ENCODE results near the gene RHBDL3.
"Not testable (repeated sequence)": the region's sequence is repeated elsewhere in the genome, so short reads cannot be mapped to it uniquely, and the experiment has no call there.

RHBDL3 gene

DNA sequence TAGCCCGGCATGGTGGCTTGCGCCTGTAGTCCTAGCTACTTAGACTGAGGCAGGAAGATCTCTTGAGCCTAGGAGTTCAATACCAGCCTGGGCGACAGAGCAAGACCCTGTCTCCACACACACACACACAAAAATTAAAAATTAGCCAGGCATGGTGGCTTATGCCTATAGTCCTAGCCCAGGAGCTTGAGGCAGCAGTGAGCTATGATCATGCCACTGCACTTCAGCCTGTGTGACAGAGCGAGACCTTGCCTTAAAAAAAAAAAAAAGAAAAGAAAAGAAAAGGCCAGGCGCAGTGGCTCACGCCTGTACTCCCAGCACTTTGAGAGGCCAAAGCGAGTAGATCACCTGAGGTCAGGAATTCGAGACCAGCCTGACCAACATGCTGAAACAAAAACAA lies 52.4 kb downstream of the RHBDL3 start:
- DNase-seq (ENCODE audit: low read depth): no peak
- no peak overlapping the region for H3K4me3 ChIP-seq (ENCODE audit: low read depth, low read length)

DNA sequence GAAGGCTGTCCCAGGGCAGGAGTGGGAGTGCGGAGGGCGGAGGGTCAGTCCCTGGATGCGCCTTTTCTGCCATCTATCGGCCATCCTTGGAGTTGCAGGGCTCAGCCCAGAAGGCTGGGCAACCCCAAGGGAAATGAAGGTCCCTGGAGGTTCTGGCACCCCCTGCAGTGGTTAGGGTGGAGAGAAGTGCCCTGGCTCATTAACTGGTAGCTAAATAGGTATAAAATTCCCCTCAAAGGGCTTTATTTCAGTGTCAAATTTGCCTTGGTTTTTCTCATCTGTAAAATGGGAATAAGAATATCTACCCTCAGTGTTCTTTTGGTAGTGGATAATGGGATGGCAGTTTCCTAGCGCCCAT lies 53.9 kb downstream of the RHBDL3 start:
- H3K4me3 ChIP-seq (ENCODE audit: low read depth, low read length): no peak overlapping the region
- no peak for DNase-seq (ENCODE audit: low read depth)

DNA sequence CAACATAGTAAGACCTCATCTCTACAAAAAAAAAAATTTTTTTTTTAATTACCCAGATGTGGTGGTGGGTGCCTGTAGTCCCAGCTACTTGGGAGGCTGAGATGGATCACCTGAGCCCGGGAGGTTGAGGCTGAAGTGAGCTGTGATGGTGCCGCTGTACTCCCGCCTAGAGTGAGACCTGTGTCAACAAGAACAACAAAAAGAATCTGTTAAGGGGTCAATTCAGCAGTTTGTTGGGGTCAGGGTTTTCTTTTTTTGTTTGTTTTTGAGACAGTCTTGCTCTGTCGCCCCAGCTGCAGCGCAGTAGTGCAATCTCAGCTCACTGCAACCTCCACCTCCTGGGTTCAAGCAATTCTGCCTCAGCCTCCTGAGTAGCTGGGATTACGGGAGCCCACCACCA lies 54.4 kb downstream of the RHBDL3 start:
- DNase-seq (ENCODE audit: low read depth): not testable (repeated sequence)

DNA sequence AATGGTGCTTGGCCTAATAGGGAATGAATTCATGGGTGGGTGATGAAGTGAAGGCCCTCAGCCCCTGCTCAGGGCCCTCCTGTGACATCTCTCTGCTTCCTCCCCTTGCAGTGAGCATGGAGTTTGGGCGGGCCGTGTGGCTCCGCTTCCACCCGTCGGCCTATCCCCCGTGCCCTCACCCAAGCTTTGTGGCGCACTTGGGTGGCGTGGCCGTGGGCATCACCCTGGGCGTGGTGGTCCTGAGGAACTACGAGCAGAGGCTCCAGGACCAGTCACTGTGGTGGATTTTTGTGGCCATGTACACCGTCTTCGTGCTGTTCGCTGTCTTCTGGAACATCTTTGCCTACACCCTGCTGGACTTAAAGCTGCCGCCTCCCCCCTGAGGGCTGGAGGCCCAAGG lies 55.2 kb downstream of the RHBDL3 start:
- H3K4me3 ChIP-seq (ENCODE audit: low read depth, low read length): no peak overlapping the region
- DNase-seq (ENCODE audit: low read depth): no peak

More for the DNA sequence above, 54.4 kb downstream of the RHBDL3 start:
- not testable (repeated sequence) for H3K4me3 ChIP-seq (ENCODE audit: low read depth, low read length)

DNA sequence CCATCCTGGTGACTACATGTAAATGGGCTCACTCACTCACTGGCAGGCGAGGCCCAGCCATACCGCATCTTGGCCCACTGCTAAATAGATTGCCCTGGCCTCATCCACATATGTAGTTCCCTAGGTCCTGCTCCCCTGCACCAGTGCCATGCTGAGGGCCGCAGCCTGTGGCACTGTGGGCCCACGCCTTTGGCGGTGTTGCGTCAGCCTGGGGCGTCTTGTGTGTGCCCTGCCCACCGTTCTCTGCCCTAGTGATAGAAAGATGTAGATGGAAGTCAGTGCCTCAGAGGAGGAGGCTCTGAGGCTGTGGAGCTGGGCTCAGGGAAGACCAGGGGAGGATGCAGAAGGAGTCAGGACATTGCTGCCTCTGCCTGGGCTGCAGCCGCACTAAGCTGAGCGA lies 57.4 kb downstream of the RHBDL3 start:
- H3K4me3 ChIP-seq (ENCODE audit: low read depth, low read length): no peak overlapping the region
- DNase-seq (ENCODE audit: low read depth): no peak

DNA sequence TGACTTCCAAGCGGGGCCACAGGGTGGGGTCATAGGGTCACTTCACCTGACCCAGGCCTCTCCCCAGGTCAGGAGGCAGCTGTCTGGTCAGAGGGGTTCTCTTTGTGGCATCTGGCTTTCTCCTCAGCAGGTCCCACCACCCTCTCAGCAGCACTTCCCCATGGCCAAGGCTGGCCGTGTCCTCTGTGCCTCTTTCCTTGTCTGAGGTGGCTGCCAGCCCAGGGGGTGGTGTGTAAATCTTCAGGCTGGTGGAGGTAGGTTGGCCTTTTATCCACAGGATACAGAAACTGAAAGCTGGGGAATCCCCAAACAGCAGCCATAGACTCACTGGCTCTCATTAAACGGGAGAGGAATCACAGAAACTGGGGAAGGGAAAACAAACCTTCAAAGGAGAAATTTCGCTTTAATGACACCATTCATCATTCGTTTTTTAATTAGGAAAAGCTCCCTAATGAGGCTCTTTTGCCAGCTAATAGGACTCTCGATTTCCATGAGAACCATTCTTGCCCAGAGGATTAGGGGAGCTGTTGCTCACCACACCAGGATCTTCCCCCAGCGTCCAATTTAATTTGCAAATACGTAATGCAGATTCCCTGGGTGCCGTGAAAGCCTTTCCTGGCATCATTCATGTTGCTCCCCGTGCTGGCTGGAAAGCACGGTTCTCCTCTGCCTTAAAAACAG lies 58.3 kb downstream of the RHBDL3 start:
- no peak for DNase-seq (ENCODE audit: low read depth)
- no peak overlapping the region for H3K4me3 ChIP-seq (ENCODE audit: low read depth, low read length)

DNA sequence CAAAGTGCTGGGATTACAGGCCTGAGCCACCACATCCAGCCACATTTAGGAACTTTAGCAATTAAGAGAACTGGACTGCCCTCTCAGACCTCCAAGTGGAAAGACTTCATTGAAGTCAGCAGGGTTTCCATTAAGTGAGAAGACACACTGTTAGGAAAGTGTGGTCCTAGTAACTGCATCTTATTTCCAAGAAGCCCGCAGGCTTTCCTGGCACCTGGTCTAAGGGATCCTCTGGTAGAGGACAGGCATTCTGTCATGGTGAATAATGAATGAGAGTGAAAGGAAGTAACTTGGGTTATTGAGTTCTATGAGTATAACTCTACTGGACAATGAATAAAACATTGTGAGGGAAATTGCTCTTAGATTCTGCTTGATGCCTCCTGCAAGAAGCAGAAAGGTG lies 62.3 kb downstream of the RHBDL3 start:
- DNase-seq (ENCODE audit: low read depth): no peak
- no peak overlapping the region for H3K4me3 ChIP-seq (ENCODE audit: low read depth, low read length)

DNA sequence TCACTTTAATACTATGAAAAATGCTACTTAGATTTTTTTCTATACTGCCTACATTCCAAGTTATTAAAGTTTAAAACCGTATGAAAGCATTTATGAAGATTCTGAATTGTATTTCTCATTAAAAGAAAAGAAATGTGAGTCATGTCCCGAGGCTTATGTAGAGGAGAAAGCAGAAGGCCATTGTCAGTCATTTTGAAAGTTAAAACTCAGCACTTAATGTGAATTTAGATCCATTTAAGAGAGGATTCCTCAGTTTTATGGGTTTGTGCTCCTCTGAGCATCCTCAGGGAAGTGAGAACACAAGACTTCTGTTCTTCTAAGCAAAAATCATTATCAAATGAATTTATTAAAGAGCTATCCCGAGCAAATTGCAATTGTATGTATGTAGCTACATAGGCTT lies 64.5 kb downstream of the RHBDL3 start:
- no peak overlapping the region for H3K4me3 ChIP-seq (ENCODE audit: low read depth, low read length)
- no peak for DNase-seq (ENCODE audit: low read depth)

DNA sequence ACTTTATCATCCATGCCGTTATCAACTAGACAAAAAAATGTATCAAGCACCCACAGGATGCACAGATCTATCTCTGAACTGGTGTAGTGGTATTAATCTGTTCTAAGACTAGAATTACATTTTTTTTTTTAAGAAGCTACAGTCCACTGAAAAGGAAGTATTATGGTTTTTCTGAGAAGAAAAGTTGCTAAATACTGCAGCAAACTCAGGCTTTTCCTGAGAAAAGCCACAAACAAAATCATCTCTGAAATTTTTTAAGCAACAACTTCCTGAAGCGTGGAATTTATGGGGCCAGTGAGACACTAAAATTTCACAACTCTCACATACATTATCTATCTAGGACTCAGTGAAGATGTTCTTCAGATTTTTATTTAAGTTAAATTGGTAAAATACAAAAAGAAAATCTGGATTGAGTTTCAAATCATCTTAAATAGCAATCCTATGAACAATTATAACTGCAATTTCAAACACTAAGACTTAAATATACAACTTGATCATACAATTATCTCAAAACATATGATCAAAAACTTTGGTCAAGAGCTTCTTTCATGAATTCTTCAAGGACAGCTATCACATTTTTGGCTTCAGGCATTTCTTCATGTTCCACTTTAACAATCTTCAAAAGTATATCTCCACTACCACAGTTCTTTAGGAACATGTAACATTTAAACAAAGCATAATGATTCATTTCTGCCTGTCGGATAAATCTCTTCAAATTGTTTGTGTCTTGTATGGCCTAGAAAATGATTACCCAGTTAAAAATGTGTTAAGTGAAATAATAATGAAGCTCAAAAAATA lies 65.8 kb downstream of the RHBDL3 start:
- no peak overlapping the region for H3K4me3 ChIP-seq (ENCODE audit: low read depth, low read length)

DNA sequence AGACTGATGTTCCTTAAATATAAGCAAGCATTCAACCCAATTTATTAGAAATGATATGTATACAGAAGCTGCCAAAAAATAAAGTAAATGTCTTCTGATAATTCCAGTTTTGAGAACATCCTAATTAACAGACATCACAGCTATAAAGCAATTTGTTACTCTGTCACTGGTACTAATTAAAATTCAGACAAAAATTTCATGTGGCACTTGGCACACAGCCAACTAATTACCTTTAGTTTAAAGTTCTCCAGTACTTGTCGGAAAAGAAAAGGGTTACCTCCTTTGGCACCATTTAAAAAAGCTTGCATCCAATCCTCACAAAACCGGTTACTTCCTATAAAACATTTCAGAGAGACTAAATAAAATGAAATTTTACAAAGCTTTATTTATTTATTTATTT lies 67.6 kb downstream of the RHBDL3 start:
- H3K4me3 ChIP-seq (ENCODE audit: low read depth, low read length): no peak overlapping the region
- DNase-seq (ENCODE audit: low read depth): no peak

More for the DNA sequence above, 65.8 kb downstream of the RHBDL3 start:
- no peak for DNase-seq (ENCODE audit: low read depth)

DNA sequence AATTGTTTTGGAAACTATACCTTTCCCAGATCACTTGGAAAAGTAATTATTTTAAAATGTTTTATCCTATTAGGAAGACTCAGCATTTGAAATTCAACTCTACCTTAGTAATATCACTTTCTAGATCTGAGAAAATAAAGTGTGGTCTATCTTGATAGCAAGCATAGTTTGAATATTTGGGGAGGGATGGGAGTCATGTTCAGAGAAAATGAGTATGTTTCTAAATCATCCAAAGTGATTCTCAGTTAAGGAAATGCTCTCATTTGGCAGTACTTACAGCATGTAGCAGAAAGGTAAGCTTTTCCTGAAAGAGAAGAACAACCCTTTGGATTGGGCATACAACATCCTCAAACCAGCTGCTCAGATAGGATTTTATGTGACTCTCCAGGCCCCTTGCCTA lies 69.4 kb downstream of the RHBDL3 start:
- DNase-seq (ENCODE audit: low read depth): no peak
- H3K4me3 ChIP-seq (ENCODE audit: low read depth, low read length): no peak overlapping the region

DNA sequence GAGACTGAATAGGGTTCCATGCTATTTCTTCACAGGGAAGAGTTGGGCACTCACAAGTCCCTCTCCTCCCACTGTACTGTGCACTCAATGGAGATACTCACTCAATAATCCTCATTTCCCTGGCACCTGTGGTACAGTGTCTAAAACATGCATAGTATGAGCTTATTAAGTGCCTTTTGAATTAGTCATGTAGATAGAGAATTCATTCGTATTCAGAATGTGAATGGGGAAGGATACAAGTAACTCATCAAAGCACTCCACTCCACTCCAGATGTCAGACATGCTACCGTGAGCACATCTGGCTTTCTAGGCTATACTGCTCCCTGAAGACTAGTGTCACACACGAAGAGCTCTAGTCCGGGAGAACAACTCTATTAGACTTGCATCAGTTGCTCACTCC lies 70.1 kb downstream of the RHBDL3 start:
- no peak overlapping the region for H3K4me3 ChIP-seq (ENCODE audit: low read depth, low read length)
- DNase-seq (ENCODE audit: low read depth): peak; percentile 53

DNA sequence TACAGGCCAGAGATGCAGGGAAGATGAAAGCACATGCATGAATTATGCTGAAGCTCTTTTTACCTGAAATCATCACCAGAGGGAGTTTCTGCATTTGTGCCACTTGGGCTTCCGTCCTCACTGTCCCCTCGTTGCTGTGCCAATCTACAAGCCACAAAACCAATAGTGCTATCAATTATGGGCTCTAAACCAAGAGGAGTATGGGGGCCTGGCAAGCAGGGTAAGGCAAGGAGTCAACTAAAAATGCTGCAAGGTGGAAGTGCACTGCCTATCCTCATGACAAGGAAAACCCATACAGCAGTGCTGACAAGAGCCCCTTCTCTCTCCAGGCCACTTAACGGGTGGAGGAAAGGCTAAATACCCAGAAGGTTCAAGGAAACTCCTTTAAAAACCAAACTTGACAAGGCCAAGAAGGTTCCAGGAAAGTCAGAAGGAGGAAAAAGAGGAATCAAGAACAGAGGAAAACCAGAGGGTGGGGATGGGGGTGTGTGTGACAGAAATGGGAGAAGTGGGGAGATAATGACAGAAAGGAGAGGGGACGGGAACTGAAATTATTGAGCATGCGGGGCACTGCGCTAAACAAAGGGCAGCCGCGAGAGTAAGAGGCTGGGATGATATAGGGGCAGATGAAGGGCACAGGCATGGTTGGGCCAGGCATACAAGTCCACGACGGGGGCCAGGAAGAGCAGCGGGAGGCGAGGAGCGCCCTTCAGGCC lies 75.7 kb downstream of the RHBDL3 start:
- DNase-seq (ENCODE audit: low read depth): no peak
- H3K4me3 ChIP-seq (ENCODE audit: low read depth, low read length): peak overlapping the region; percentile 63

DNA sequence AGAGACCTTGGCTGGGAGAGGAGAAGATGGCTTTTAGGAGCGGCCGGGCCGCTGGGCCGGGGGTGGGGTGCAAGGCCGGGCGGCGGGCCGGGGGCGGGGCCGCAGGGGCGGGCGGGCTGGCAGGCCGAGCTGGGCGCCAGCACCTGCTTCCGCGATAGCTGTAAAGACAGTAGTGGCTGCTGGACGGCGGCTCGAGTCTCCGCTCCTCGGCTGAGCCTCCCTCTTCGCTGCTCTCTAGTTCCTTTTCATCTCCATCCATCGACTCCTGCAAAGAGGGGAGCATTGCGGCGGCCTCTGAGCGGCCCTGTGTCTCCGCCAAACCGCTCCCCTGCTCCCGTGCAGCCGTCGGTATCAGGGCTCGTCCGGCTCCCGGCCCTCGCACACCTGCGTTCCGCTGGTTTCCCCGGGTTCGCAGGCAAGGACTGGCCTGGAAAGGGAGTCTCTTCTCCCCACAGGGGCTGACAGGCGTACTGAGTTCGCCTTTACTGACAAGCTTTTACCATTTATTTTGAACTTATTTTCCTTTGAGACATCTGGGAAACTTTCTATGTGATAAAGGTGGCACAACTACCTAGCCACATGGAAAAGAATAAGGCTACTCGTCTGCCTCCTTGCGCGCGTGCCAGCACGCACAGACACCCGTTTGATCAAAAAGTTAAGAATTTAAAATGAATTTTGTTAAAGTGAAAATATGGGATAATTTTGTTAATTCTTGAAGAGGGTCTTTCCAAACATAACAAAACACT lies 76.4 kb downstream of the RHBDL3 start, which contains the start of gene C17orf75:
Gene C17orf75 (minus strand): TSS at position 317 of the 746 bp plus-strand sequence. CDS start 34 bp downstream, at position 283.
- no peak for DNase-seq (ENCODE audit: low read depth)
- peak within 1 kb of the TSS; percentile 63 for H3K4me3 ChIP-seq (ENCODE audit: low read depth, low read length)

DNA sequence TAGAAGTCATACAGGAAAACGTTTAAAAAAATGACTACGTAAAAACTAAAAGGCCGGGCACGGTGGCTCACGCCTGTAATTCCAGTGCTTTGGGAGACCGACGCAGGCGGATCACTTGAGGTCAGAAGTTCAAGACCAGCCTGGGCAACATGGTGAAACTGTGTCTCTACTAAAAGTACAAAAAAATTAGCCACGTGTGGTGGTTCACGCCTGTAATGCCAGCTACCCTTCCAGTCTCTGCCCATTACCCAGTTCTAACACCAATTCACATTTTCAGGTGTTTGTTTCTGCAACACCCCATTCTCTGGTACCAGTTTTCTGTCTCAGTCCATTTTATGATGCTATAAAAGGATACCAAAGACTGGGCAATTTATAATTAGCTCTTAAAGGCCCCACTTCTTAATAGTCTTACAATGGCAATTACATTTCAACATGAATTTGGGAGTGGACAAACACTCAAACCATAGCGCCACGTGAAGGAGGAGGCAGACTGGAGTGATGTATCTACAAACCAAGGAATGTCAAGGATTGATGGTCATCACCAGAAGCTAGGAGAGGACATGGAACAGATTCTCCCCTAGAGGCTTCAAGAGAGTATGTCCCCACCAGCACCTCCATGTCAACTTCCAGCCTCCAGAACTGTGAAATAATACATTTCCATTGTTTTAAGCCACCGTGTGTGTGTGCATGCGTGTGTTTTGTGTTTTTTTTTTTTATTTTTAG lies 77.1 kb downstream of the RHBDL3 start:
- no peak for DNase-seq (ENCODE audit: low read depth)
- peak overlapping the region; percentile 63 for H3K4me3 ChIP-seq (ENCODE audit: low read depth, low read length)

DNA sequence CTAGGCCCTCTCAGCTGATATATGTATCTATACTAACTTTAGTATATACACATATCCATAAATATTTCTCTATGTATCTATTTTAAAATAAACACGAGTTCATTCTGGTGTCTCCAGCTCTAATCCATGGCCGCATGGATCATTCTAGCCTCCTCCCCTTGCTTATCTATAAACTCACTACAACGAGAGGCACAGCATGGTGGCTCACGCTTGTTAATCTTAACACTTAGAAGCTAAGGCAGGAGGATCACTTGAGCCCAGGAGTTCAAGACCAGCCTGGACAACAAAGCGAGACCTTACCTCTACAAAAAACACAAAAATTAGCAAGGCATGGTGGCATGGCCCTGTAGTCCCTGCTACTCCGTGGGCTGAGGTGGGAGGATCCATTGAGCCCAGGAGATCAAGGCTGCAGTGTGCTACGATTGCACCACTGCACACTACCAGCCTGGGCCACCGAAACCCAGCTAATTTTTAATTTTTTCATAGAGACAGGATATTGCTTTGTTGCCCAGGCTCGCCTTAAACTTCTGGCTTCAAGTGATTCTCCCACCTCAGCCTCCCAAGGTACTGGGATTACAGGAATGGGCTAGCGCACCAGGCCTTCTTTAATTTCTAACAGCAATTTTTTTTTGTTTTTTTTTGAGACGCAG lies 80.4 kb downstream of the RHBDL3 start:
- no peak overlapping the region for H3K4me3 ChIP-seq (ENCODE audit: low read depth, low read length)
- DNase-seq (ENCODE audit: low read depth): no peak

DNA sequence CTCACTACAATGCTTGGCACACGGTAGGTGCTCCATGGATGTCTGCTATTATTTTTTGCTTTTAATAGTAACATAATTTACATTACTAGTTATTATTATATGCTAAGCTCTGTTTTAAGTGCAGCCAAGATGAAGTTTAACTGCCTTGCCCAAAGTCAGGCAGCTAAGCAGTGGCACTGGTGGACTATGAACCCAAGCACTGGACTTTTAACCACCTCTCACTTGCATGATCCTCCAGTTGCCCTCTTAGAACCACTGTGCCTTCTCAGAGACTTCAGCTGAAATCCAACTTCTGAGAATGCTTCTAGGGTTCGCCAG lies 82.8 kb downstream of the RHBDL3 start:
- no peak for DNase-seq (ENCODE audit: low read depth)
- H3K4me3 ChIP-seq (ENCODE audit: low read depth, low read length): no peak overlapping the region

DNA sequence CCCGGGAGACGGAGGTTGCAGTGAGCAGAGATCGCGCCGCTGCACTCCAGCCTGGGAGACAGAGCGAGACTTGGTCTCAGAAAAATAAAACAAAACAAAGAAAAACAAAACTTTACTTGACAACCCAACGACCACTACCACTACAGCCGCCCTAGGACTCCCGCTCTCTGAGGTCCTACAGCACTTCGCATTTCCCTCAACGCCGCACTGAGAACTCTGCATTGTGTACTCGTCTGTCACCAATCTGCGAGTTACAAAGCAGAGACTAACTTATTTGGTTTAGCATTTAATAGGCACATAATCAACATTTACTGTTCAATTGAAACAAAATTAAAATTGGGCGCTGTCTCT lies 83.8 kb downstream of the RHBDL3 start:
- H3K4me3 ChIP-seq (ENCODE audit: low read depth, low read length): peak overlapping the region; percentile 98
- DNase-seq (ENCODE audit: low read depth): no peak
